GM12872 (cell line): Measurements from ENCODE around the gene TRIP11.

Source experiments
- TF ChIP-seq, protein P1 (sequence below): IDR thresholded peaks from 3 replicates; pipeline ENCODE4 v1.5.1; 2011; ENCODE audit warnings: low read depth, mild to moderate bottlenecking, low read length, moderate library complexity; ENCODE audit not compliant: insufficient read depth

Gene TRIP11

DNA sequence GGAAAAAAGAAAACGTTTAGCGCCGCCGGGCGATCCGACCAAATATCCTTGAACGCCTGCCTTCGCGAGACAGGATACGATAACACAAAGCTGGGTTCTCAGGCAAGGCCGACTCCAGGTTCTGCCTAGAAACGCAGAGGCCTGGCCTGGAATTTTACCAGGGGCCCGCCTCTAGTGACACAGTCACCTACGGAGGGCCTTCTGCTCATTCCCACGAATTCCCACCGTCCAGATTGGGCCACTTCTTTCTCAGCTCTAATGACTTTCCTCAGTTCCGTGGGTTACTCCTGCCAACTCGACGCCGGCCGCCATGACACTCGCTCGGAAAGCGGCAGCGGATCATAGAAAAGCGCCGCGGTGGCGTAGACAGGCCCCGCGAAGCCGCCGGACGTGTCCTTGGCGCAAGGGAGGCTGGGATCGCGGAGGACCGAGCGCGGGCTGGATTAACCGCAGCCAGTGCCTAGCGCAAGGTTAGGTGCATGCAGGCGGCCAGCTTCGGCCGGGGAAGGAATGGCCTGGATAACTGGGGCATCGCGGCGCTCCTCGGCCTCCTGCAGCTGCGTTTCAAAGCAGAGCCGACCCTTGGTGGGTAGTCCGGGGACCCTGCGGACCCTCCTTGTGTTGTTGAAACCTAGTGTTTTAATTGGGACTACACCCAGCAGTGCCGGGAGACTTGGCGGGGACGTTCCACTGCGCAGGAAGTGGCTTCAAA is at the start of gene TRIP11:
Gene TRIP11, minus strand, starts transcription at position 341 of the 712 bp plus-strand sequence. CDS start 374 bp downstream, outside the sequence.
- TF ChIP-seq, protein P1, sequence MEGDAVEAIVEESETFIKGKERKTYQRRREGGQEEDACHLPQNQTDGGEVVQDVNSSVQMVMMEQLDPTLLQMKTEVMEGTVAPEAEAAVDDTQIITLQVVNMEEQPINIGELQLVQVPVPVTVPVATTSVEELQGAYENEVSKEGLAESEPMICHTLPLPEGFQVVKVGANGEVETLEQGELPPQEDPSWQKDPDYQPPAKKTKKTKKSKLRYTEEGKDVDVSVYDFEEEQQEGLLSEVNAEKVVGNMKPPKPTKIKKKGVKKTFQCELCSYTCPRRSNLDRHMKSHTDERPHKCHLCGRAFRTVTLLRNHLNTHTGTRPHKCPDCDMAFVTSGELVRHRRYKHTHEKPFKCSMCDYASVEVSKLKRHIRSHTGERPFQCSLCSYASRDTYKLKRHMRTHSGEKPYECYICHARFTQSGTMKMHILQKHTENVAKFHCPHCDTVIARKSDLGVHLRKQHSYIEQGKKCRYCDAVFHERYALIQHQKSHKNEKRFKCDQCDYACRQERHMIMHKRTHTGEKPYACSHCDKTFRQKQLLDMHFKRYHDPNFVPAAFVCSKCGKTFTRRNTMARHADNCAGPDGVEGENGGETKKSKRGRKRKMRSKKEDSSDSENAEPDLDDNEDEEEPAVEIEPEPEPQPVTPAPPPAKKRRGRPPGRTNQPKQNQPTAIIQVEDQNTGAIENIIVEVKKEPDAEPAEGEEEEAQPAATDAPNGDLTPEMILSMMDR = no peak

DNA sequence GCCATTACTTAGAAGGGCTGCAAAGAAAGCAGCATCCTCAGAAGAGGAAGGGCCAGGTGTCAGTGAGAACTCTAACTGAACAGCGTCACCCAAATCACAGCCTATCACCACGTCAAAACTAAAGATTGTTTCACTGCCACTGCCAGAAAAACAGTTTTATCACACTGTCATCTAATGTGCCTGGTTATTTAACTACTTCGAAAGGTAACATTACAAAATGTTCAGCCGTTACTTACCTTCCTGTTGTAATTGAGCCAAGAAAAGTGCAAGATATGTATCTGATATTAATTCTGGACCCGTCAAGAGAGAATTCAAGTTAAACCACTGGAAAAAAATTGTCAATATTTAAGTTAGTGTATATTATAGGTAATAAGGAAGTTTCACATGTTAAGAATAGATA is 48.6 kb upstream of the TRIP11 start:
- TF ChIP-seq, protein P1 = no peak

DNA sequence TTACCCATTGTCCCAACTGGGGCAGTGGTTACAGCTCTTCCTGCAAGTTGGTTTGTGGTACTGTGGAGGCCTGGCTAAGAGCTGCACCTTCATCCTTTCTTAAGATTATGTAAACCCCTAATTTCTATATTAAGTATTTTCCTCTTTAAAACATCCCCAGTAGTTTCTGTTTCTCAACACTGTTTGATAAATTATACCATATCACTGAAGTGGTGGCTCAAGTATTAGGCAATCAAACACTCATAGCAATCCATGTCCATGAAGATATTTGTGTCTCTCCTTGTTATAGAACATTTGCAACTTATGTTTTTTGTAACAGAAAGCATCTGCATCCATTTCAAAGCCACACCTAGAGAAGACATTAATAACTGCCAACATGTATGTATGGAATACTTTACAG is 34.7 kb upstream of the TRIP11 start:
- TF ChIP-seq, protein P1 = no peak

DNA sequence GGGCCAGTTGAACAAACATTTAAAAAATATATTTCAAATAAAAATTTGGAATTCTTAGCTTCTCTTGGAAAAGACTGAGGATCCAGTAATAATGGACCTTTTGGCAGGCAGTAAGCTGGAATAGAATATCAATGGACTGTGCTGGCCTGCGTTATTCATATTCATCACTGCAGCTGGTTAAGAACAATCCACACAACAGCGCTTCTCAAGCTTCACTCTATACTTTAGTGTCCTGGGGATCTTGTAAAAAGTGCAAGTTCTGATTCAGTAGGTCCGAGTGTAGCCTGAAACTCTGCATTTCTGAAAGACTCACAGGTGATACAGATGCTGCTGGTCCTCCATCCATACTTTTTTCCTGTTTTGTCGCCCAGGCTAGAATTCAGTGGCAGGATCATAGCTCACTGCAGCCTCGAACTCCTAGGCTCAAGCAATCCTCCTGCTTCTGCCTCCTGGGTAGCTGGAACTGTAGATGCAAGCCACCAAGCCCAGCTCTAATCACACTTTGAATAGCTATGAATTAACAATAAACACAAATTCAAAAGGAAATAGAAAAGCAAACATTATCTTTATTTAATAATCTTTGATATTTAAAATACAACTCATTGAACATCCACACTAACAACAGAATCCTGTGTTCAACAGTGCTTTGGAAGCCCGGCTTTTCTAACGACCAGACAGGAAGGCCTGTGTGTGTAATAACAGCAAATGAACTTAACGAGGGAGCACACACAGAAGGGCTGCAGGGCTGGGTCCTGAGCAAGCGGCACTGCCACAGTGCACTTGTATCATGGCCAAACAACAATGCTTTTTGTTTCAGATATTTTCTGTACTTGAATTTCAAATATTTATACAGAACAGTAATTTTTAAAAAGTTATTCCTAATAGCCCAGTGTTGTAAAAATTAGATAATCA is 18.4 kb upstream of the TRIP11 start:
- TF ChIP-seq, protein P1 = no peak

DNA sequence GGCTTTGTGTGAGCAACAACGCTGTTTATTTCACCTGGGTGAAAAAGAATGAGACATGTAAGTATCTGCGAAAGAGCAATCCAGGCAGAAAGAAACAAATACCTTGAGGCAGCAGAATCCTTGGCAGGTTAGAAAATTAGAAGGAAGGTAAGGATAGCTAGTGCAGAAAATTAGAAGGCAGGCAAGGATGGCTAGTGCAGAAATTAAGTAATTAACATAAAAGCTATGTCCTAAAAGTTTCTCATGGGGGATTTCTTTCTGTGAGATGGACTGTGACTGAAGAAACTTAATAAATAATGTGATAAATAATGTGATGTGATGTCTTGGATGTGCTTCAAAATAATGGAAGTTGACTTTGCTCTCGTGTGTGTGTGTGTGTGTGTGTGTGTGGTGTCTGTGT is 9.9 kb upstream of the TRIP11 start:
- TF ChIP-seq, protein P1 = no peak

DNA sequence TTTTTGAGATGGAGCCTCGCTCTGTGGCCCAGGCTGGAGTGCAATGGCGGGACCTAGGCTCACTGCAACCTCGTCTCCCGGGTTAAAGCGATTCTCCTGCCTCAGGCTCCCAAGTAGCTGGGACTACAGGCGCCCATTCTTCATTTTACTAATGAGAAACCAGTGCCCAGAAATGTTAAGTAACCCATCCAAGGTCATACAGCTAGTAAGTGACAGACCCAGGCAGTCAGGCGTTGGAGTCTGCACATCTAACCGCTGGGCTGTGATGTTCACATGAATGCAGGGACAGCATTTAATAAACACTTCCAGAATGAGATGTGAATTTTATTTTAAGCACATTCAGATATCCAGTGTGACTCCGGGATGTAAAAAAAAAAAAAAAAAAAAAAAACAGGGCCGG is 1.3 kb upstream of the TRIP11 start:
- TF ChIP-seq, protein P1 = no peak

DNA sequence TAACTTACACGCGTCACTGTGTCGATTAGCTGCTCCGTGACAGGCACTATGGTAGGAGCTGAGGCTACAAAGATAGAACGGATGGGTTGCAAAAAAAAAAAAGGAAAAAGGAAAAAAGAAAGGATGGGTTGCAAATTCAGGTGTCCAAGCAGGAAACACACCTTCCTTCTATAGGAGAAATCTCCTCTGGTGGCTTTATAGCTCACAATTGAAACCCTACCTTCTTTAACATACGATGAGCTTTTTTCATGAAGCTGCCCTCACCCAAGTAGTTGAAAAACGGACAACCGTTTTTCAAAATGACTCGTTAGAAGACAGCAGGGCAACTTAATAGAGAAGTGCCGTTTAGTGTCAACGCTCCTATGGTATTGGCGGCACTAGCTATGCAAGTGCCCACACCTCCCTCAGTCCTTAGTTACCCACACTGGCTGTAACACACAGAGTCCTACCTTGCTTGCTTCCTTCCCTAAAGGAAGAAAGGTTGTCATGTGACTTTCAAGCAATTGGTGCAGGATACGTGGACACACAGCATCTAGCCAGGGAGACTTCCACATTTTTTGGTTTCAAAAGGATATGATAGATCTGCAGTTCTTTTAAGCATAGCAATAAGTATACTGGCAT is 682 bp upstream of the TRIP11 start:
- TF ChIP-seq, protein P1 = no peak
